Fibroblast of villous mesenchyme (primary cell): Measurements from ENCODE around the gene CBX5. TPM values are rescaled to one million over a fixed set of nuclear protein-coding genes. Genes with fewer than 3 reads are reported as not detected.

ENCODE experiments used
- DNase-seq: peaks from one replicate; pipeline ENCODE4 v3.0.0-alpha.2; 2010; ENCODE audit warnings: low read depth
- H3K4me3 ChIP-seq: 2 replicates; pipeline ENCODE4 v1.5.1; 2011; ENCODE audit warnings: low read depth, mild to moderate bottlenecking, low read length
- total RNA-seq: library from RNA; depleted of rRNA; stranded (reverse); fragments of >200 nt; gene quantifications from 2 replicates; pipeline ENCODE4 v1.2.3, GENCODE V29; 2012
- TF ChIP-seq, protein P1 (sequence below): IDR thresholded peaks from 2 replicates; pipeline ENCODE4 v1.5.1; 2012; ENCODE audit warnings: low read depth, mild to moderate bottlenecking, low read length; ENCODE audit not compliant: insufficient read depth

The CBX5 gene
- total RNA-seq, 1 donor = 68.7 TPM

DNA sequence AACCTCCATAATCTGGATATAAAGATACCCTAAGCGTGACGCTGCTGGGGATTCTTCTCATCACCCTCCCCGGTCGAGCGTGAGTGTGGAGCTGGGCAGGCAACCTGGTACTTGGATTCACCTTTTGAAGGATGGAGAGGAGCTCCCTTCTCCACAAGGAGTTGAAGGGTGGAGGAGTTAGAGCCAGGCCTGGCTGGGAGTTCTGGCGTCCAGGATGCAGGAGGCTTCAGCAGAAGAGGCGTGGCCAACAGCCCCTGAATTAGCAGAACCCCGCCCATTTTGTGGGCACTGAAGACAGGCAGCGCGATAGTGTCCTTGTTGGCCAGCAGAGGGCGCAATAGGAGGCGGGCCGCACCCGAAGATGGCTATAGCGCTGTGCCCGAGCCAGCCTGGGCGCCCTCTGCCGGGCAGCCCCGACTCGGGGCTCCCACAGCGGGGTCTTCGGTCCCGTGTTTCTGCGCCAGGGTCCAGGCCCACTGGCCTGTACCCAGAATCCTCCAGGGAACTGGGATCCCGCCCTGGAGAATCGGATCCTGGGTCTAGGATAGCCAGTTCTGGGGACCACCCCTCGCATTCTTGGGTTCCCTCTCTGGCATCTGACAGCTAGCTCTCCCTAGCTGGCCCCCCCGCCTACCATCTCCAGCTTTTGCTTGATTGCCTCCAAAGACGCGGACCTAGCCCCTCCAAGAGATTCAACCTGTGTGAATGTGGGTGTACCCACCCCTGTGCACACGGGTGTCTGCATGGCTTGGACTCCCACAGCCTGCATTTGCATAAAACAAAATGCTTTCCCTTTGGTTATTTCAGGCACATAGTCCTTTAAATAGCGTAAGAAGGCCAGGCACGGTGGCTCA is 65.1 kb downstream of the CBX5 start:
- TF ChIP-seq, protein P1, sequence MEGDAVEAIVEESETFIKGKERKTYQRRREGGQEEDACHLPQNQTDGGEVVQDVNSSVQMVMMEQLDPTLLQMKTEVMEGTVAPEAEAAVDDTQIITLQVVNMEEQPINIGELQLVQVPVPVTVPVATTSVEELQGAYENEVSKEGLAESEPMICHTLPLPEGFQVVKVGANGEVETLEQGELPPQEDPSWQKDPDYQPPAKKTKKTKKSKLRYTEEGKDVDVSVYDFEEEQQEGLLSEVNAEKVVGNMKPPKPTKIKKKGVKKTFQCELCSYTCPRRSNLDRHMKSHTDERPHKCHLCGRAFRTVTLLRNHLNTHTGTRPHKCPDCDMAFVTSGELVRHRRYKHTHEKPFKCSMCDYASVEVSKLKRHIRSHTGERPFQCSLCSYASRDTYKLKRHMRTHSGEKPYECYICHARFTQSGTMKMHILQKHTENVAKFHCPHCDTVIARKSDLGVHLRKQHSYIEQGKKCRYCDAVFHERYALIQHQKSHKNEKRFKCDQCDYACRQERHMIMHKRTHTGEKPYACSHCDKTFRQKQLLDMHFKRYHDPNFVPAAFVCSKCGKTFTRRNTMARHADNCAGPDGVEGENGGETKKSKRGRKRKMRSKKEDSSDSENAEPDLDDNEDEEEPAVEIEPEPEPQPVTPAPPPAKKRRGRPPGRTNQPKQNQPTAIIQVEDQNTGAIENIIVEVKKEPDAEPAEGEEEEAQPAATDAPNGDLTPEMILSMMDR = peak; percentile 94
- peak; percentile 91 for DNase-seq
- H3K4me3 ChIP-seq = peak overlapping the region; percentile 44

GRCh38 chr12:54213079-54213478 is 66.8 kb downstream of the CBX5 start:
- TF ChIP-seq, protein P1 = no peak
- no peak for DNase-seq
- H3K4me3 ChIP-seq = no peak overlapping the region

DNA sequence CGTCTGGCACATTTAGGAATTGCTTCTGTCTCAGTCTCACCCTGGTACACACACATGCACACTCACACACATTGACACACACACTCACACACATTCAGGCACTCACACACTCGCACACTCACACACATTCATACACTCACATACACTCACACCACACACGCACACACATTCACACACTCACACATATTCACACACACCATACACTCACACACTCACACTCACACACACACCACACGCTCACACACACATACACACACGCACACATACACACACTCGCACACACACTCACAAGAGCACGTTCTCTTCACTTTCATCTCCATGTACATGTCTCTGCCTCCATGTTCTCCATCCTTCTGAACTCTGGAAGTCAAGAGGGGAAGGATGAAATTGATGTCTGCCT is 68.0 kb downstream of the CBX5 start:
- no peak overlapping the region for H3K4me3 ChIP-seq
- TF ChIP-seq, protein P1 = no peak
- DNase-seq = no peak

DNA sequence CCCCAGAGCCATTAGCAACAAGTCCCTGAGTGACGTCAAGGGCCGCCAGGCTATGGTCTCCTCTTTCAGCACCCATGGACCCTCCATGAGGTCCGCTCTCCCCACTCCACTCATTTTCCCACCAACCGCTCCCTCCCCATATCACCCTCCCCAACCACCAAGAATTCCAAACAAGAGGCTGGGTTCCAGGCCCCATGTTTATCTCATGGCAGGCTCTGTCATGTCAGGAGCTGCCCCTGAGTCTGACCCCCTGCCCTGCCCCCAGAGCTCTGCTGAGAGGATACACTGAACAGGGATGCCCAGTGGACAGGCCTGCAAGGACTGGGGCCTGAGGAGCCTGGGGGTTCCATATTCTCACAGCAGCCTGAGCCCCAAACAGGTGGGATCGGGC is 69.5 kb downstream of the CBX5 start:
- H3K4me3 ChIP-seq = no peak overlapping the region
- TF ChIP-seq, protein P1 = no peak
- DNase-seq = no peak

DNA sequence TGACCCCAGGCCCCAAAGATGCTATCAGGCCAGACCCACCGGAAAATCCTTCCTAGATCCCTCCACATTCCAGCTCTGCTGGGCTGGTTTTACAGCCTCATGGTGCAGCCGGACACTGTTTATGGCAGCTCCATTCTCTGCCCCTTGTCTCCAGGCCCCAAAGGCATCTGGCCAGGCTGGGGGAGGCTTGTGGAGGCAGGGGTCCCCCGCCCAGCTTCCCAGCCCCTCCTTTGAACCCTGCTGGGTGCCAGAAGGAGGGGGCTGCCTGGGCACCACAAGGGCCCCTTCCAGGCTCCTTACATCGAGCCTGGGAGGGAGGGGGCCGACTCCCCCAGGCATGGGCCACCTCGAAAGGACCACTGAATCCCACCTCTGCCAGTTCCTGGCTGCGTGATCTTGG is 71.3 kb downstream of the CBX5 start:
- TF ChIP-seq, protein P1 = no peak

GRCh38 chr12:54207539-54208294 is 72.2 kb downstream of the CBX5 start:
- TF ChIP-seq, protein P1 = peak; percentile 98
- peak; percentile 63 for DNase-seq
- no peak overlapping the region for H3K4me3 ChIP-seq

More for the DNA sequence above, 71.3 kb downstream of the CBX5 start:
- no peak overlapping the region for H3K4me3 ChIP-seq
- no peak for DNase-seq
